ENCODE results near the gene AHDC1. TPM values are rescaled to one million over a fixed set of nuclear protein-coding genes. Genes with fewer than 3 reads are reported as not detected.

The AHDC1 gene
- total RNA-seq, 2 donors from 2014 or later = 27.1 to 83.7 TPM

- WGBS = 96% methylated on average over 2 of the region's 2 CpGs
These were observed 12.5 kb upstream of the AHDC1 start for GRCh38 chr1:27616441-27616840.

GRCh38 chr1:27615346-27616192 is 11.6 kb upstream of the AHDC1 start:
- WGBS = 77% methylated on average over 41 of the region's 41 CpGs
- Histone ChIP-seq H3K27ac (no peak overlapping the region), H3K4me3 (no peak overlapping the region), H3K27me3 (replicated peaks; ENCODE audit: insufficient read depth) (no peaks in the 10 kb centered on the region), H3K36me3 (no peaks in the 10 kb centered on the region), H3K4me1 (replicated peaks) (no peaks in the 10 kb centered on the region), H3K9me3 (no peaks in the 10 kb centered on the region)
- no peak for TF ChIP-seq POLR2A (IDR thresholded peaks at IDR 0.05)
- no peak for TF ChIP-seq CTCF (IDR thresholded peaks at IDR 0.05)
- no peak for TF ChIP-seq POLR2AphosphoS5 (IDR thresholded peaks at IDR 0.05)
- no peak for DNase-seq (ENCODE audit: low spot score)
- intact Hi-C loops (cut with DNase I) = no loop called here

More at GRCh38 chr1:27616441-27616840, 12.5 kb upstream of the AHDC1 start:
- no peak for DNase-seq (ENCODE audit: low spot score)
- Histone ChIP-seq H3K36me3 (no peaks in the 10 kb centered on the region), H3K27me3 (replicated peaks; ENCODE audit: insufficient read depth) (no peaks in the 10 kb centered on the region), H3K4me1 (replicated peaks) (no peaks in the 10 kb centered on the region), H3K27ac (no peak overlapping the region), H3K4me3 (no peak overlapping the region), H3K9me3 (no peaks in the 10 kb centered on the region)
- TF ChIP-seq POLR2AphosphoS5 (IDR thresholded peaks at IDR 0.05) (no peak), CTCF (IDR thresholded peaks at IDR 0.05) (no peak), POLR2A (IDR thresholded peaks at IDR 0.05) (no peak)
- intact Hi-C loops (cut with DNase I) = no loop called here

GRCh38 chr1:27614625-27615344 is 10.8 kb upstream of the AHDC1 start:
- 17% methylated on average over 26 of the region's 26 CpGs for WGBS
- TF ChIP-seq CTCF (IDR thresholded peaks at IDR 0.05) (no peak), POLR2A (IDR thresholded peaks at IDR 0.05) (no peak)
- Histone ChIP-seq H3K9me3 (no peaks in the 10 kb centered on the region), H3K4me3 (no peak overlapping the region), H3K4me1 (replicated peaks) (no peaks in the 10 kb centered on the region), H3K36me3 (no peaks in the 10 kb centered on the region), H3K27ac (no peak overlapping the region), H3K27me3 (replicated peaks; ENCODE audit: insufficient read depth) (no peaks in the 10 kb centered on the region)
- no peak for DNase-seq (ENCODE audit: low spot score)
- intact Hi-C loops (cut with DNase I) = no loop called here

- Histone ChIP-seq H3K27ac (no peak overlapping the region), H3K4me3 (no peak overlapping the region), H3K36me3 (no peaks in the 10 kb centered on the region), H3K4me1 (replicated peaks) (no peaks in the 10 kb centered on the region), H3K27me3 (replicated peaks; ENCODE audit: insufficient read depth) (no peaks in the 10 kb centered on the region), H3K9me3 (no peaks in the 10 kb centered on the region)
- WGBS = 83% methylated on average over 16 of the region's 16 CpGs
- TF ChIP-seq POLR2AphosphoS5 (IDR thresholded peaks at IDR 0.05) (no peak), POLR2A (IDR thresholded peaks at IDR 0.05) (no peak), CTCF (IDR thresholded peaks at IDR 0.05) (no peak)
- DNase-seq (ENCODE audit: low spot score) = no peak
- intact Hi-C loops (cut with DNase I) = no loop called here
These were observed 10.2 kb upstream of the AHDC1 start for GRCh38 chr1:27614043-27614624.

Data from prostate gland (tissue), 2 donors.